GM12875 (cell line): Measurements from ENCODE around the gene CARD14.

Experiments used
- H3K4me3 ChIP-seq: one replicate; pipeline ENCODE4 v1.5.1; 2011; ENCODE audit warnings: low read depth, low read length, control low read depth
- TF ChIP-seq, protein P1 (sequence below): IDR thresholded peaks from 2 replicates; pipeline ENCODE4 v1.5.1; 2011; ENCODE audit warnings: low read depth, mild to moderate bottlenecking, control low read depth, inconsistent platforms, low read length, moderate library complexity, borderline replicate concordance; ENCODE audit not compliant: insufficient read depth

CARD14 gene

DNA sequence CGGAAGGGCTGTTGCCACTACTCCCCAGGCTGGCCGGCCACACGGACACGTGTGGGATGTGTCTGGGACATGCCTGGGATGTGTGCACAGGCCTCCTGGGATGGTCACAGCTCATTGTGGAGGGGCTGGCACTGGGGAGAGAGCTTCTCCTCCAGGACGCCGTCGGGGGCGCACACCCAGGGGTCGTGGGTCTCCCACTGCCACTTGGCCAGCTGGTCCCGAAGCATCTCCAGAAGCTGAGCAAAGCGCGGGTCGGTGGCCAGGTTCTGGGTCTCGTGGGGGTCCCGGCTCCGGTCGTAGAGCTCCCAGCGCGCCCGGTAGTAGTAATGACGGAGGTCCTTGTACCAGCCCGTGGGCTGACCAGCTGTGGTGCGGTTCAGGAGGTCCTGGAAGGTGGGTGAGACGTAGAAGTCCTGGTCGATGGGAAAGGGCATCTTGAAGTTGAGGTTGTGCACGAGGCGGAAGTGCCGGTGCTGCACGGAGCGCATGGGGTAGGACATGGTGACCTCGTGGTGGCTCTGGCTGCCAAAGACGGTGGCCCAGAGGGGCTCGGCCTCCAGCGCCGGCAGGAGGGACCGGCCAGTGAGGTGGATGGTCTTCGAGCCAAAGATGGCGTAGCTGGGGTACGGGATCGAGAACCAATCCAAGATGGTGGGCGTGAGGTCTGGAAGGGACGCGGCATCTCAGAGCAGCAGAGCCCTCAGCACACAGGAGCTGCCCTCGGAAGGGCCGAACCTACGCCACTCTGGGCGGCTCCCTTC lies 40.7 kb downstream of the CARD14 start:
- TF ChIP-seq, protein P1, sequence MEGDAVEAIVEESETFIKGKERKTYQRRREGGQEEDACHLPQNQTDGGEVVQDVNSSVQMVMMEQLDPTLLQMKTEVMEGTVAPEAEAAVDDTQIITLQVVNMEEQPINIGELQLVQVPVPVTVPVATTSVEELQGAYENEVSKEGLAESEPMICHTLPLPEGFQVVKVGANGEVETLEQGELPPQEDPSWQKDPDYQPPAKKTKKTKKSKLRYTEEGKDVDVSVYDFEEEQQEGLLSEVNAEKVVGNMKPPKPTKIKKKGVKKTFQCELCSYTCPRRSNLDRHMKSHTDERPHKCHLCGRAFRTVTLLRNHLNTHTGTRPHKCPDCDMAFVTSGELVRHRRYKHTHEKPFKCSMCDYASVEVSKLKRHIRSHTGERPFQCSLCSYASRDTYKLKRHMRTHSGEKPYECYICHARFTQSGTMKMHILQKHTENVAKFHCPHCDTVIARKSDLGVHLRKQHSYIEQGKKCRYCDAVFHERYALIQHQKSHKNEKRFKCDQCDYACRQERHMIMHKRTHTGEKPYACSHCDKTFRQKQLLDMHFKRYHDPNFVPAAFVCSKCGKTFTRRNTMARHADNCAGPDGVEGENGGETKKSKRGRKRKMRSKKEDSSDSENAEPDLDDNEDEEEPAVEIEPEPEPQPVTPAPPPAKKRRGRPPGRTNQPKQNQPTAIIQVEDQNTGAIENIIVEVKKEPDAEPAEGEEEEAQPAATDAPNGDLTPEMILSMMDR: no peak
- H3K4me3 ChIP-seq: no peak overlapping the region

DNA sequence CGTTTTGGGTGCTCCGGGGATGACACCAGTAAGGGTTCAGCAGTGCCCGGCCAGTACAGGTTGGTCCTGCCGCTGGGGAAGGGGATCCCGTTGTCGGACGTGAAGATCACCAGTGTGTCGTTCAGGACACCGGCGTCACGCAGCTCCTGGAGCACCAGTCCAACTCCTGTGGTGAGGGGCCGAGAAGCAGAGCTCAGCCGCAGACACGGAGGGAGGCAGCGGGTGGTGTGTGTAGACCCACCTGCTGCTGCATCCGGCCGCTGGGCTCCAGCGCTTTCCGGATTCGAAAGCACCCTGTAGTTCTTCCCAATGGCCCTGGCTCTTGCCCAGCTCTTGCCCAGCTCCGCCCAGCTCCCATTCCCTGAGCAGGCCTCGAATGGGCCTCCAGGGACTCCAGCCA lies 42.3 kb downstream of the CARD14 start:
- TF ChIP-seq, protein P1: no peak
- H3K4me3 ChIP-seq: no peak overlapping the region

DNA sequence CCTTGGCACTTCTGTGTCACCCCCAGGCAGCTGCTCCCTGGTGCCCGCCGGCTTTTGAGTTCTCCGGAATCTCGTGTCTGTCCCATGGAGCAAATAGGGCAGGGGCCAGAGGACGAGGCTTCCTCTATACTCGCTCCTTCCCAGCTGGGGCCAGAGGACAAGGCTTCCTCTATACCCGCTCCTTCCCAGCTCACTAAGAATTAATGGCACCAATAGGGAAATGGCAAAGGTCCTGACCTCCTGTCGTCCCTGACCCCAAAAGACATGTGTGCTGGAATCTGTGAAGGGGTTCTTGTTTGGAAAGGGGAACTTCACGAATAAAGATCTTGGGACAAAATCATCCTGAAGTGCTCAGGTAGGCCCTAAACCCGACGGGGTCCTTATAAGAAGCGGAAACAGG lies 42.7 kb downstream of the CARD14 start:
- TF ChIP-seq, protein P1: no peak
- H3K4me3 ChIP-seq: no peak overlapping the region

DNA sequence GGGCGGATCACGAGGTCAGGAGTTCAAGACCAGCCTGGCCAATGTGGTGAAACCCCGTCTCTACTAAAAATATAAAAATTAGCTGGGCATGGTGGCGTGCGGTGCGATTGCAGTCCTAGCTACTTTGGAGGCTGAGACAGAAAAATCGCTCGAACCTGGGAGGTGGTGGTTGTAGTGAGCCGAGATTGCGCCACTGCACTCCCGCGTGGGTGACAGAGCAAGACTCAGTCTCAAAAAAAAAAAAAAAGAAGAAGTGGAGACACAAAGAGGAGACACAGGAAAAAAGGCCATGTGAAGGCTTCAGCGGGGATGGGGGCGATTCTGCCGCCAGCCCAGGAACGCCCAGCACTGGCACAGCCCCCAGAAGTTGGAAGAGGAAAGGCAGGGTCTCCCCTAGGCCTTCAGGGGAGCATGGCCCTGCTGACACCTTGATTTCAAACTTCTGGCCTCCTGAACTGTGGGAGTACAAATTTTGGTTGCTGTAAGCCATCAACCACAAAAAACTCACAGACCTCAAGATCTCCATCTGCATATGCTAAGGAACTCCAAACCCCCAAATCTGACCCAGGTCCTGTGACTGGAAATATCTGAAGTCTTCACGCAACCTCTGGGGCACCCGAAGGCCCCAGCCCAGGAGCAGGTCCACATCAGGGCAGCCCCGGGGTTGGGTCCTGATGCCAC lies 43.3 kb downstream of the CARD14 start:
- TF ChIP-seq, protein P1: no peak
- H3K4me3 ChIP-seq: no peak overlapping the region

DNA sequence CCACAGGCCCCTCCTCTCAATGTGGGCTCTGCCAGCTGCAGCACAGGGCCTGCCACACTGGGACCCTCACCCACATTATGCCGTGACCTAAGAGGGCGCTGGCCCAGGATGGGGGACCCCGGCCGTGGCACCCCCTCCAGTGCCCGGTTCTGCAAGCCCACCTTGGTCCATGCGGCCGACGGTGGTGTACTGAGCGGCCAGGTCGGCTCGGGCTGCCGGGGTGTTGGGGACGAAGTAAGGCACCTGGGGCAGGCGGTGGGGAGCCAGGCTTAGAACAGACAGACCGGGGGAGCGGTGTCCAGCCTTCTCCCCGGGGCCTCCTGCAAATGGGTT lies 43.8 kb downstream of the CARD14 start:
- no peak overlapping the region for H3K4me3 ChIP-seq
- TF ChIP-seq, protein P1: no peak

DNA sequence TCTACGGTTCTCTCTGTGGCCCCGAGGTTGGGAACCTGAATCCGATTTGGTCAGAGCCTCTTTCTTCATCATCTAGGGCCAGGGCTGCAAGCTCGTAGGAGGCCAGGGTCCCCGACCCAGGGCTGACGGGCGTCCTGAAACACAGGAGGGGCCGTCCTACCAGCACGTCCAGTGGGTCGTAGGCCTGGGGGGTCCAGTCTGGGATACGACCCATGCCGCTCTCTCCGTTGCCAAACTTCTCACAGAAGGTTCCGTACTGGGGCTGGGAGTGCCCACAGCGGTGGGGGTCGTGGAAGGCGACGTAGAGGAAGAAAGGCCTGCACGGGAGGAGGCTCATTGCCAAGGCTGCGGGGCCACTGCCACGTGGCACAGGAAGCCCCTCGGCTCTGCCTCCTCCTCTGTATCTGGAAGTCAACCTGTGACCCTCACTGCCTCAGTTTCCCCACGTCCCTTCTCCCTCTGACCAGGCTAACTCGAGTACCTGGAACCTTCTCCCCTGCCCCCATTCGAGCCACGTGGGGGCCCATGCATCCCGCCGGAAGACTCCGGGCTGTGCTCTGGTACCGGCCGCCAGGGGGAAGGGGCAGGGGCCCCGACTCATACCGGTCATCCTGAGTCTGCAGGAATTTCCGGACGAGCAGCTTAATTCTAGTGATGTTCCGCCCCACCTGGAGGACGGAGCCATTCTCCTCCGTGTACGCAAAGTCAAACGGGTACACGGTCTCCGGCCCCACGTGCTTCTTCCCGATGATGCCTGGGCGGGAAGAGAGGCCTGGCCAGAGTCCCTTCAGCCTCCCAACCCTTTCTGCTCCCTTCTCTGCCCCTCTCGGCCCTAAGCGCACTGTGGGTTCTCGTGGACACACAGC lies 44.4 kb downstream of the CARD14 start:
- H3K4me3 ChIP-seq: no peak overlapping the region
- TF ChIP-seq, protein P1: no peak
